Activated T-cell treated with anti-CD3 and anti-CD28 coated beads for 4 hours (primary cell): Measurements from ENCODE around the gene MYO5C.
A peak's percentile ranks its signal among the peaks of the same experiment; 100 is the strongest.
"Not testable (repeated sequence)": the region's sequence is repeated elsewhere in the genome, so short reads cannot be mapped to it uniquely, and the experiment has no call there.

Experiments used
- DNase-seq: peaks from one replicate; pipeline ENCODE4 v3.0.0-alpha.2; 2020

Gene MYO5C

DNA sequence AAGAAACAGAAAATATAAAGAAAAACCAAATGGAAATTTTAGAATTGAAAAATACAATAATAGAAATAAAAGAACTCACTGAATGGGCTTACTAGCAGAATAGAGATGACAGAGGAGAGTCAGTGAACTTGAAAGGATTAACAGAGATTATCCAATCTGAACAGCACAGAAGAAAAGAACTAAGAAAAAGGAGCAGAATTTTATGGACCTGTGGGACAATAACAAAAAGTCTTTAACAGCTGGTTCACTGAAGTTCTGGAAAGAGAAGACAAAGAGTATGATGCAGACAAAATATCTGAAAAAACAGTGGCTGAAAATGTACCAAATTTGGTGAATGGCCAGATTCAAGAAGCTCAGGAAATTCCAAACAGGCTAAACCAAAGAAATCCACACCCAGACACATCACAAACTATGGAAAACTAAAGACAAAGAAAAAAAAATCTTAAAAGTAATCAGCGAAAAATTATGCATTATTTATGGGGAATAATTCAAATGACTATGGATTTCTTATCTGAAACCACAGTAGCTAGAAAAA lies 94.7 kb downstream of the MYO5C start:
- no peak for DNase-seq

DNA sequence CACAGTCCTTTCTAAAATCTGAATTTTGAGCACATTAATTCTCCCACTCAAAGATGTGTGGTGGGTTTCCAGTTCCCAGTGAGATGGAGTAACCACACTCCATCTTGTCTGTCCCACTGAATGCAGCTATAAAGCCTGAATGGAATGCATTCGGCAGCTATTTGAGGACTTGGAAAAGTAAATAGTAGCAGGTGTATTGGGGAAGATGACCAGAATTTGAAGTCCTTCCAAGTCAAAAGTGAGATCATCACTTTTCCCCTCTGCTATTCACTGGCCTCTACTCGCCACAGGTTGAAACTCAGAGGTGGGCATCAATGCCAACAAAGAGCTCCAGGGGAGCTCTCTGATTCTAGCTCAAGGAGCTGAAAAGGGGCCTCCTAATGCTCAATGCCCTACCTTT lies 96.3 kb downstream of the MYO5C start:
- no peak for DNase-seq

DNA sequence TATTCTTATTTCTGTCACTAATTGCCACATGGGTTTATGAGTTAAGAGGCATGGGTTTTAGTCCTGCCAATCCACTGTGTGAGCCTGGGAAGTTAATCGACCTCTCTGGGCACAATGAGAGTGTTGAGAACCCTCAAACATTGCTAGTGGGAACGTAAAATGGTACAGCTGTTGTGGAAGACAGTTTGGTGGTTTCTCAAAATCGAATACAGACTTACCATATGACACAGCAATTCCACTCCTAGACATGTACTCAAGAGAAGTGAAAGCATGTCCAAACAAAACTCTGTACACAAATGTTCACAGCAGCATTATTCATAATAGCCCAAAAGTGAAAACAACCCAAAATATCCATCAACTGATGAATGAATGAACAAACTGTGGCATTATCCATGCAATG lies 98.7 kb downstream of the MYO5C start:
- DNase-seq, result no peak

DNA sequence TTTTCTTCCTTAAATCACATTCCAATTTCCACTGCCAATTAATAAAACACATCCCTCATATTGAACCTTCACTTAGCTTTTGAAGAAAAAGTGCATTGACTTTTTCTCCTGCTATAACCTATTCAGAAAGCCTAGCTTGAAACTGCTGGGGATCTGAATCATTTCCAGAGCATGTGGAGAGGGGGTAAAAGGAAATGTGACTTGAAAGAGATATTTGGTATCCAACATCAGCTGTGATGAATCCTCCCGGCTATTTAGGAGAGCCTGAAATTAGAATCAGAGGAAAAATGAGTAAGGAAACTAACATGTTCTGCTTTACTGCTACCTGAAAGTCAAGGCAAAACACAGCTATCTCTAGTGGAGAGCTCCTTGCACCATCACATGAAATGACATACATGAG lies 101.8 kb downstream of the MYO5C start:
- no peak for DNase-seq

DNA sequence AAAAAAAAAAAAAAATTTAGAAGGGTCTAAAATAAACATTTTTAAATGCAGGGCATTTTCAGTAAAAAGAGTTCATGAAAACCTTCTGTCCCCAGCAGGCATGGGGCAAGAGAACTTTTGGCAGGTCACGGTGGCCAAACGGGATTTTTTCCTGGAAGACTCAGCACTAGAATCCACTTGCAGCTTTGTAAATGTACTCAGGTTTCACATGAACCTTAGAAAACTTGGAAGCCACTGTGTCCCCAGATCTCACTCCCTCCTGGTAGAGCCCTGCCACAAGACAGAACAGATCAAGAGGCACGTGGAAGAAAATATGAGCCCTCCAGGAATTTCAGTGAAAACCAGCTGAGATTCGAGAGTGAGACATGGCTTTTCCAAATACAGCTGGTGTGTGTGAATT lies 102.3 kb downstream of the MYO5C start:
- no peak for DNase-seq

DNA sequence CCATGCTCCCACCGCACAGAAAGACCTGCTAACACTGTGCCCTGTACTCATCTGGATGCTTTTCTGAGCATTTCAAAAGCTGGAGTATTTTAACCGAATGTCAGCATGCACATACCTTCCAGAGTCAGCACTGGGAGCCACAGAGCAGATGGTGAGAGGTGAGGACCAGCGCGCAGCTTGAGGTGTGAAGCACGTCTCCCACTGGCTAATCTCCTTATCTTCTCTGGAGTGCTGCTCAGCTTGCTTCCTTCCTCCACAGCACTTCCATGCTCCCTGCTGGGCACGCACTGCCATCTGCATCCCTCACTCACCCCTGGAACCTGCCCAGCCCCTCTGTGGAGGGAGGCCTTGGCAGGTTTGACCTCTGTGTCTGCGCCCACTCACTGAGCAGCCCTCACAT lies 104.4 kb downstream of the MYO5C start, which contains the start of gene GNB5:
TSS of gene GNB5 (minus strand) at position 186 of the 400 bp plus-strand sequence. CDS start 6,716 bp downstream, outside the sequence.
- no peak for DNase-seq

DNA sequence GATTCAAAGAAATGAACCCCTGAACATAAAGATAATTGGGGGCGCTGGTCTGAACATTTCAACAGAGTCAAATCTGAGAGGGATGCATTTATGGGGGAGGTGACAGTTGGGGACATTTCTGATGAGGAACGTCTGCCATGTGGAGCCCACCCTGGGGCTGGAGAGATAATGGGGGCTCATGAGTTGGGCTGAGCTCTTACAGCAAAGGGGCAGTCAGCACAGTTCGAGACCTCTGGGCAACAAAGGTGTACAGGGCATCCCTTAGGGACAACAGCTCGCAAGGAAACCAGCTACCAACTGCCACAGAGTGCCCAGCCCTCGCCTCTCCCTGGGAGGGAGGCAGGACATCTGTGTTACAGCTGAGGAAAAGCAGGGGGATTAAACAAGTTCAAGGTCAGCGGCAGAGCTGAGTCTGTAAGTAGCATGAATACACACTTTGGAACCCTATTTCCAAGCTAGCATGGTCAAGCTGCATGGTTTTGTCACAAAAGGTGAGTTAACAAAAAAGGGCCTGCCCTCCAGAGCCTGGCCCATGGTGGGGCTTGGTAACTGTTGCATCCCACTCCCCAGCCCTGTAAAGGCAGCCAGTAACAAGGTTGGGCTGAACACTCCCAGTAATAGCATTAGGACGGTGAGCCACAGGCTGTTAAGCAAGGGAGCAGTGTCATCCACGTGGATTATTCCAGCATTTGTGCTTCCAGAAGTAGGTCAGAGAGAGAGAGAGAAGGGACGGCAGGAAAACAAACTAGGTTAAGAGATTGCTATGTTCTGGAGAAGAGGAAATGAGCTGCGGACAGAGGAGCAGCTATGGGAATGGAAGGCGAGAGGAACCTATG lies 108.7 kb downstream of the MYO5C start:
- no peak for DNase-seq

DNA sequence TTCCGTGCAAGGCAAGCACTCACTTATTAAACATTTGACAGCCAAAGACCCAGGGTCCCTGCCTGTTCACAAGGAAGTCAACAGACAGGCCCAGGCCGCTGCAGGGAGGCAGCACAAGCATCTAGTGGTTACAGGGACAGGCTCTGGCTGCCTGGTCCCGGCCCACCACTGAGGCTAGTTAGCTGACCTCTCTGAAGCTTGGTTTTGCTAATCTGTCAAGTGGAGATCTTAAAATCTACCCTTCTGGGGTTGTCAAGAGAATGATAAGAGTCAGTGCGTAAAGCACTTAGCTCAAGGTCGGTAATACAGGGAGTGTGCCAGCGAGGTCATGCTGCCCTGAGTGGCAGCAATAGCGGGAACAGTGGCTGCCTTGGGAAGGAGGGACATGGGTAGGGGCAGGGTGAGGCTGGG lies 110.4 kb downstream of the MYO5C start:
- DNase-seq, result no peak

DNA sequence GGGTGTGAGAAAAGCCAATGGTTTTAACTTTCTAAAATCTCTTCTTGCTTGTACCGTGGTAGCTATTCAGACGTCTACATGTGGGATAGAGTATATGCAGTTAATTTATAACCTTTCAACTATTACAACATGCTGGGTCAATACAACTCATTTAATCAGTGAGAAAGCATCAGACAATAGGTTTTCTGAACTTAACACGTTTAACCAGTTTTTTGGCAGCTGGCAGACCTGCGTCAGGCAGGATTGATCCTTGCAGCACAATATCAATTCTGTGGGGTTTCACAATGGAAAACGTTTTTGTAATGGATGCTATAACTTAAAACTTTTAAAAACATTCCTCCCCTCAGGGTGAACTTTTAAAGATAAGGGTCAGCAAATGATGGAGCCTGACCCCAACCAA lies 110.9 kb downstream of the MYO5C start:
- no peak for DNase-seq

DNA sequence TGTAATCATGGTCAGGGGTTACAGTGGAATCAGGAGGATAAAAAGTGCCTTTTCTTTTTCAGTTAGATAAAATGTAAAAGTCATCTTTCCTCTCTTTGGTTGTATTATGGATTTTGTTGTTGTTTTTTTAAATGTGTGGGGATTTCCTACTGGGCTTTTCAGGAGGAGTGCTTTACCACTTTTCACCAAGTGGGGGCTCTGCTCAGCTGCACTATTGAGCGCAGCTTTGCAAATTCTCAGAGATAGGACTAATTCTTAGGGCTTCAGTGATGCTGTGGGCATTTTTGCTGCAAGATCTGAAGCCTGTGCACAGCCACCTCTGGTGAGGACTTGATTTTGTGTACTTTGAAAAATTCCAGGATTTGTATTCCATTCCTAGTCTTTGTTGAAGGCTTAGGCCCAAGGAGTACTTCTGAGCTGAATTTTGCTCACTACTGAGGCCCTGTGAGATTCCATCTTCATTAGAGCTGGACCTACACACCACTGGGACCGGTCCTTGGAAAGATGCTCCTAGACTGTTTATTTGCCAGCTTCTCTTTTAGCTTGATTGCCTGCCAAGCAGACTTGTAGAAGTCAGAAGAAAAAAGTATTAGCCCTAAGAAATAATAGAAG lies 111.9 kb downstream of the MYO5C start:
- DNase-seq, result no peak

DNA sequence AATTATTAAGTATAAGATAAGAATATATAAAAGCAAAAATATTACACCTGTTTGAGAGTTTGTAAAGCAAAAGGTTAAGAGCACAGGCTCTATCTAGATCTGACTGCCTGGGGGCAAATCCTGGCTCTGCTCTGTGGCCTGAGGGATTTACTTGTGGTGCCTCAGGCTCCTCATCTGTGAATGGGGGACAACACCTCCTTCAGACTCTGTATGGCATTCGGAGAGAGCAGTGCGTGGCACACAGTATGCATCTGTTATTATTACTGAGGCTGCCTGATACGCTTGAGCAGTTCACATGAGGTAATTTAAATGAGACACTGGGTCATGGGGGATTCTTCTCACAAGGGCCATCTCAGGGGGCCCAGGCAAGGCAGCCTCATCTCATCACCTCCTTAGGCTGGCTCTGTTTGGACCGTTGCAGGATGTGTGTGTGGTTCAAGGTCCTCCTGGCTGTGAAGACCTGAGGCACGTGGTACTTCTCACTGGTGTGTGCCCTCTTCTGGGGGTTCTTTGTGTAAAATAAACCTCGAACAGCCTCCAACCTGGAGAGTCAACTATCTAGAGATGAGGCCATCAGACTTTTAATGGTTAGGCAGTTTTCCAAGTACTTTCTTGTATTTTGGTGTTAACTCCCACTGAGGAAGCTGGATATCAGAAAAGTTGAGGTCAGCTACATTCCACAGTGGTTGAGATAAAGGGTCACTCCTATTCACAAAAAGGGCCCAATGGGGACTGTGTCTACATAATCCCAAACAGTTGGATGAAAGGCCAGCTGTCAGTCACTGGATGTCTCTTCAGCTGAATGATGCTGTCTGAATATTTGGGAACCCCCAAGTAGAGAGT lies 113.4 kb downstream of the MYO5C start:
- no peak for DNase-seq

DNA sequence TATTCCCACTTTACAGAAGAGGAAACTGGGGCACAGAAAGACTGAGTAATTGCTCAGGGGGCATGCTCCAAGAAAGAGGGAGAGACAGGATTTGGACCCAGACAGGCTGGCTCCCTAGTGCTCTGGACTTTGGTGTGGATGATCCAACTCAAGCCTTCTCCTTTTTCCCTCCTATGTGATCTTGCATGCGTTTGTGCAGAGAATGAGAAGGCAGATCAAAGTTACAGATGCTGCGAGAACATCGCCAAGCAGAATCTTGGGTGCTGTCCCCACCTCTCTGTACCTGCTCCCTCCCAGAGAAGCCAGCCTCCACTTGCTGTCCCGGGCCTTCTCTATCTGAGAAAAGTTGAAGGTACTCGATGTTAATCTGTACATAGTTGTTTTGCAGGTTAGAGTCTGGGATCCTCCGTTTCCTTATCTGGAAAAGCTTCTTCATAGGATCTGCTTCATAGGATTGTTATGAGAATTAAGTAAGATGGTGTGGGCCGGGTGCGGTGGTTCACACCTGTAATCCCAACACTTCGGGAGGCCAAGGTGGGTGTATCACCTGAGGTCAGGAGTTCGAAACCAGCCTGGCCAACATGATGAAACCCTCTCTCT lies 114.7 kb downstream of the MYO5C start:
- DNase-seq, result no peak

DNA sequence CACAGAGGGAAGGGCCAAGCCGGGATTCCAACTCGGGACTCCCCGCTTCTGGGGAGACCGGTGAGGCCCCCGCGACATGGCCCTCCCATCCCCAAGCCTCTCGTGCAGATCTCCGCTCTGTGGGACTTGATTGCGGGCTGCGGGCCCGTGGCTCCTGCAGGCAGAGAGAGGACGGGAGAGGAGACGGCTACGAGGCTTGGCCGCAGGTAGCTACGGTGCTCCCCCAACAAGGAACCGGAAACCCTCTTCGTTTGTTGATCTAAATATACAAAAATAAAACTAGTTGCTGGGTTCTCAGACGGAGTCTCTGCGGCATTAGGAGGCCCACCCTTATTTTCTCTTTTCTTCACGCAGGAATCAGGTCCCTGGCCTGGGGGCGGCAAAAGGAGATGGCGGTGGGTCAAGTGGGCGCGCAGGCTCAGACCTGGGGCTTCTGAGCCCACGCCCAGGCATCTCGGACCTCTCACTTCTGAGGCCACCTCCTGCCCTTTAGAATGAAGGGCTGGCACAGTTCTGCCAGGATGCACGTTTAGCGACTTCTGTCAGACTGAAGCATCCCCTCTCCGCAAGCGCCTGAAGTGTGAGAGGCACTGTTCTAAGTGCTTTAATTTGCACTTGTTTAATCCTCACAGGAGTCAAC lies 115.3 kb downstream of the MYO5C start:
- no peak for DNase-seq

DNA sequence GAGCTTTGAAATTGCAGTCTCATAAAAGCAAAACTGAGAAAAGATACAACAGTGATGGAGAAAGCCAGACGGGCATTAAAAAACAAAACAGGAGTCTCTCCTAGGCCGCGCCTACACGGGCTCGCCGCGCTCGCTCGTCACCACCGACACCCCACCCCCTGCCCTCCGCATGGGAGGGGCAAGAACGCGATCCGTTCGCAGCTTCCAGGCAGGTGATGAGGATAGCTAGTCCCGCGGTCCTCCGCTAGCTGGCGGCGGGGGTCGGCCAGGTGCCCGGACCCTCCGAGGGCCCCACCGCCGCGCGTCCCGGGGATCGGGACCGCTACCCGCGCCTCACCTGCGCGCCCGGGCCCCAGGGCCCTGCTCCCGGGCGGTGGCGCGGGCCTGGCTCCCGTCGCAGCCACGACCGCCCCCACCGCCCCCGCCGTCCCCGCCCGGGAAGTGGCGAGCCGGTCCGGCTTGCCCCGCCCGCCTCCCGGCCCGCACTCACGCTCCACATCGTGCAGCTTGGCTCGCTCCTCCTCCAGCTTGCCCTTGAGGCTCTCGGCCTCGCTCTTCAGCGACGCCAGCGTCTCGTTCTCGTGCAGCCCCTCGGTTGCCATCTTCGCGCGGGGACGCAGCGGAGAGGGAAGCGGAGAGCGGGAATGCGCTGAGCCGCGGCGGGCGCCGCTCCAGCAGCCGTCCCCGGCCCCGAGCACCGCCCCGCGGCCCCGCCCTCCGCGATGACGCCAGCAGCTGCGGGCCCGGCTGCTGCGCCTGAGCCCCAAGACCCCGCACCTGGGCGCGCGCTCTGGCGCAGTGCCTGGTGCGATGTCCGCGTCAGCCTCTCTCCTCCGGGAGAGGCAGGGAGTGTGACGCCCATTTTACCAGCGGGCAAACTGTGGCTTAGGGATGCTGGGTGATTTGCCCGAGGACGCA lies 116.1 kb downstream of the MYO5C start:
- peak; percentile 81 for DNase-seq

DNA sequence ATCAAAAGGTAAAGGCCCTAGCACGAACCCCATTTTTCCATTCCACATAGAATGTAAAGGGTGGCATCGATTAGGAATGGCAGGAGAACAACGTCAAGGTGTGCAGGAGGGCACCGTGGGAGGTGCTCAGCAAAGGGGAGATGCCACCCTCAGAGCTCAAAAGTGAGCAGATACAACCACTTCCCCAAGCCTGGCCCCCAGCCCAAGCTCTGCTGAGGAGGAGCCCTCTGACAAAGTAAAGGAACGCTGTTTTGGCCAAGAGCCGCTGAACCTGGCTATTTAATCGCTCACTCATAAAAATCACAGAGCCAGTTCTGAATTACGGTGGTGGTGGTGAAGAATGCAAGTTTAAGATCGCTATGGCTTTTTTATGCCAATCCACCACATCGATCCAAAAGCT lies 116.8 kb downstream of the MYO5C start:
- no peak for DNase-seq

DNA sequence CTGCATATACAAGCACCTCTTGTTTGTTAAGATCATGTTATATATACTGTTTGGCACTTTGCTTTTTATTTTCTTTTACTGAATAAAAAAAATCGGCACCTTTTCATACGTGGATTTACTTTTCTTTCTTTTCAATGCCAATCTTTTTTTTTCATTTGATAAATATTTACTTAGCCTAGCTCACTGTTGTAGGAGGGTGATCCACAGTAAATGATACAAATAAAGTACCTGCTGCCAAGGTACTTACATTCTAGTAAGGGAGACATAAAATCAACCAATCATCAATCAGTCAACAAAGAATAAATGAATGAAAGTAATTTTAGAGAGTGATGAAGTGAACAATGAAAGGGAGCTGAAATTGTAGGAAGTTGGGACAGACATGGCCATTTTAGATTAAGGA lies 122.7 kb downstream of the MYO5C start:
- DNase-seq, result no peak

DNA sequence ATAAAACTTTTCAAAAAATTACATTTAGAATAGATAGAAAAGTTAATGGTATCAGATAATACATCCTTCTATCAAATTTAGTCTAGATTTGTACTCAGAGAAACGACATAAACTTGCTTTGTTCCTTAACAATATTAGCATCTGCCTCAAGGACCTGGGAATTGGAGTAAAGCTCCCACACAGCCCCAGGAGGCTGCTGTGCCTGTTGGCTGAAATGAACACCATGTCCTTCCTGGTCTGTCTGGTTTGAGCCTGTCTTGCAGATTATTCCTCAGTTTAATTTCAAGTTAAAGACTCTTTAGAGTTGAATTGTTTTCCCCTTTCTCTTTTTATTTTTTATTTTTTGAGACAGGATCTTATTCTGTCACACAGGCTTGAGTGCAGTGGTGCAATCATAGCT lies 123.8 kb downstream of the MYO5C start:
- DNase-seq, result no peak

DNA sequence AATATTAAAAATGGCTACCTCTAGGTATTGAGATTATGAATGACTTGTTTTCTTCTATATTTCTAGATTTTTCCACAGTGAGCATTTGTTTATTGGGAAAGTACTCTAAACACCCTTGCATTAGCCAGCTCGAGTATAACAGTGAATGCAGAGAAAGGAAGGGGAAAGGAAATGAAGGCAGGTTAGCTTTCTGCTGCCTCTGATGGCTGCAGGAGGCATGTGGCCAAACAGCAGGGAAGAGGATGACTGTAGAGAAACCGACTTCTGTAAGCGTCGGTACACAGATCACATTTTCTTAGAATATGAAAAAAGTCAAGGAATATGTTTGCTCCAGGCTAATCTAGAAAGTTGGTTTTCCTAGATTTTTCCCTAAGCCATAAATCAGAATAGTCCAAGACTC lies 124.2 kb downstream of the MYO5C start:
- DNase-seq, result no peak

DNA sequence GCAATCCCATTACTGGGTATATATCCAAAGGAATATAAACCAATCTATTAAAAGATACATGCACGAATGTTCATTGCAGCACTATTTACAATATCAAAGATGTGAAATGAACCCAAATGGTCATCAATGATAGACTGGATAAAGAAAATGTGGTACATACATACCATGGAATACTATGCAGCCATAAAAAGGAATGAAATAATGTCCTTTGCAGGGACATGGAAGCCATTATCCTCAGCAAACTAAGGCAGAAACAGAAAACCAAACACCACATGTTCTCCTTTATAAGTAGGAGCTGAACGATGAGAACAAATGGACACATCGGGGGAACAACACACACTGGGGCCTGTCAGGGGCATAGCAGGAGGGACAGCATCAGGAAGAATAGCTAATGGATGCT lies 125.4 kb downstream of the MYO5C start:
- not testable (repeated sequence) for DNase-seq

DNA sequence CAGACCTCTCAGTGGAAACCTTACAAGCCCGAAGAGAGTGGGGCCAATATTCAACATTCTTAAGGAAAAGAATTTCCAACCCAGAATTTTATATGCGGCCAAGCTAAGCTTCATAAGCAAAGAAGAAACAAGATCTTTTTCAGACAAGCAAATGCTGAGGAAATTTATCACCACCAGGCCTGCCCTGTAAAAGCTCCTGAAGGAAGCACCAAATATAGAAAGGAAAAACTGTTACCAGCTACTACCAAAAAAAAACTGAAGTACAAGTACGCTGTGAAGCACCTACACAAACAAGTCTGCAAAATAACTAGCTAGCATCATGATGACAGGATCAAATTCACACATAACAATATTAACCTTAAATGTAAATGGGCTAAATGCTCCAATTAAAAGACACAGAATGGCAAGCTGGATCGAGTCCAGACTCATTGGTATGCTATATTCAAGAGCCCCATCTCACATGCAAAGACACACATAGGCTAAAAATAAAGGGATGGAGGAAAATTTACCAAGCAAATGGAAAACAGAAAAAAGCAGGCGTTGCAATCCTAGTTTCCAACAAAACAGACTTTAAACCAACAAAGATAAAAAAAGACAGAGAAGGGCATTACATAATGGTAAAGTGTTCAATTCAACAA lies 130.0 kb downstream of the MYO5C start:
- DNase-seq, result not testable (repeated sequence)
